Liver (tissue), 9 donors: ENCODE results near the gene PGGT1B. TPM values are rescaled to one million over a fixed set of nuclear protein-coding genes. Genes with fewer than 3 reads are reported as not detected.

Experiments
- DNase-seq: peaks from one replicate; pipeline ENCODE4 v3.0.0-alpha.2; 2017; ENCODE audit warnings: low spot score
- H3K27ac ChIP-seq, 2 donors: one replicate each; pipeline ENCODE4 v1.7.0; 2013; ENCODE audit warnings: inconsistent platforms in 2 of 2, low read length in 2 of 2, control low read depth in 1 of 2, low read depth in 1 of 2, mild to moderate bottlenecking in 1 of 2
- H3K27me3 ChIP-seq, 4 donors: one replicate each; pipeline versions ENCODE4 v1.6.1 to v1.7.0; 2013; ENCODE audit warnings: low read length in 3 of 4, inconsistent platforms in 1 of 4, mild to moderate bottlenecking in 1 of 4, moderate library complexity in 1 of 4; ENCODE audit not compliant: control insufficient read depth in 4 of 4, insufficient read depth in 4 of 4
- H3K36me3 ChIP-seq, 4 donors: one replicate each; pipeline versions ENCODE4 v1.6.1 to v1.7.0; 2013; ENCODE audit warnings: low read length in 3 of 4, mild to moderate bottlenecking in 3 of 4, low read depth in 1 of 4, moderate library complexity in 1 of 4; ENCODE audit not compliant: control insufficient read depth in 4 of 4, insufficient read depth in 3 of 4
- H3K4me1 ChIP-seq, 4 donors: one replicate each; pipeline versions ENCODE4 v1.6.1 to v1.7.0; 2013; ENCODE audit warnings: low read length in 3 of 4, mild to moderate bottlenecking in 3 of 4, moderate library complexity in 1 of 4; ENCODE audit not compliant: control insufficient read depth in 4 of 4, insufficient read depth in 4 of 4
- H3K4me3 ChIP-seq, 3 donors: one replicate each; pipeline versions ENCODE4 v1.6.1 to v1.7.0; 2013; ENCODE audit warnings: low read length in 3 of 3, control low read depth in 1 of 3, low read depth in 1 of 3, mild to moderate bottlenecking in 1 of 3
- H3K9ac ChIP-seq, 2 donors: one replicate each; pipeline ENCODE4 v1.7.0; 2013; ENCODE audit warnings: low read length in 2 of 2, mild to moderate bottlenecking in 2 of 2, moderate library complexity in 2 of 2, control low read depth in 1 of 2, low read depth in 1 of 2
- H3K9me3 ChIP-seq, 4 donors: one replicate each; pipeline versions ENCODE4 v1.6.1 to v1.7.0; 2013; ENCODE audit warnings: low read length in 3 of 4; ENCODE audit not compliant: control insufficient read depth in 4 of 4
- ATF3 ChIP-seq: IDR thresholded peaks from 2 replicates; pipeline ENCODE4 v1.6.1; 2016; ENCODE audit warnings: antibody characterized with exemption
- EGR1 ChIP-seq, 2 donors: IDR thresholded peaks; 2 replicates each; pipeline ENCODE4 v1.6.1; 2016 to 2018; ENCODE audit warnings: antibody characterized with exemption in 2 of 2, low read depth in 2 of 2
- FOXA1 ChIP-seq: IDR thresholded peaks from 2 replicates; pipeline ENCODE4 v1.6.1; 2016; ENCODE audit warnings: antibody characterized with exemption
- FOXA2 ChIP-seq: IDR thresholded peaks from 2 replicates; pipeline ENCODE4 v1.6.1; 2016; ENCODE audit warnings: antibody characterized with exemption
- GABPA ChIP-seq, 2 donors: IDR thresholded peaks in 1 of 2; conservative IDR thresholded peaks in 1 of 2; 2 replicates each; pipeline ENCODE4 v1.6.1; 2016; ENCODE audit warnings: antibody characterized with exemption in 2 of 2, mild to moderate bottlenecking in 1 of 2, moderate library complexity in 1 of 2
- HNF4A ChIP-seq, 2 donors: conservative IDR thresholded peaks; 2 replicates each; pipeline ENCODE4 v1.6.1; 2016; ENCODE audit warnings: antibody characterized with exemption in 2 of 2, mild to moderate bottlenecking in 2 of 2
- HNF4G ChIP-seq: IDR thresholded peaks from 2 replicates; pipeline ENCODE4 v1.6.1; 2016; ENCODE audit warnings: antibody characterized with exemption
- JUND ChIP-seq, 2 donors: IDR thresholded peaks; 2 replicates each; pipeline ENCODE4 v1.6.1; 2016; ENCODE audit warnings: antibody characterized with exemption in 2 of 2
- RAD21 ChIP-seq, 2 donors: IDR thresholded peaks; 2 replicates each; pipeline ENCODE4 v1.6.1; 2016; ENCODE audit warnings: antibody characterized with exemption in 2 of 2, mild to moderate bottlenecking in 2 of 2
- RXRA ChIP-seq, 2 donors: IDR thresholded peaks; 2 replicates each; pipeline ENCODE4 v1.6.1; 2017 to 2018; ENCODE audit warnings: antibody characterized with exemption in 2 of 2, mild to moderate bottlenecking in 1 of 2
- SP1 ChIP-seq: IDR thresholded peaks from 2 replicates; pipeline ENCODE4 v1.6.1; 2018; ENCODE audit warnings: antibody characterized with exemption, mild to moderate bottlenecking
- TAF1 ChIP-seq: conservative IDR thresholded peaks from 2 replicates; pipeline ENCODE4 v1.6.1; 2016; ENCODE audit warnings: antibody characterized with exemption, mild to moderate bottlenecking
- YY1 ChIP-seq: IDR thresholded peaks from 2 replicates; pipeline ENCODE4 v1.6.1; 2016; ENCODE audit warnings: antibody characterized with exemption, mild to moderate bottlenecking
- ZBTB33 ChIP-seq: IDR thresholded peaks from 2 replicates; pipeline ENCODE4 v1.6.1; 2016; ENCODE audit warnings: antibody characterized with exemption
- WGBS: extraction: QIAGEN DNeasy Blood & Tissue Kit; methylation state at CpG from one replicate; pipeline ENCODE4 v1.1.7; 2013; 5-methylcytosine and 5-hydroxymethylcytosine counted together
- polyA plus RNA-seq, 2 donors: library from polyadenylated mRNA; stranded (reverse) in 1 of 2; unstranded in 1 of 2; fragments of 200-250 nt in 1 of 2; fragments of >200 nt in 1 of 2; fragmentation: Nextera tagmentation in 1 of 2; extraction: Ambion mirVana in 1 of 2; gene quantifications; one replicate each; pipeline versions ENCODE4 v1.2.1 to v1.2.3, GENCODE V29; 2013 to 2015
- total RNA-seq, 2 donors: library from RNA; depleted of rRNA; stranded (reverse); fragments of >200 nt; gene quantifications; one replicate each; pipeline ENCODE4 v1.2.3, GENCODE V29; 2014
- TF ChIP-seq, protein P1 (sequence below): IDR thresholded peaks from 2 replicates; pipeline ENCODE4 v1.6.1; 2016; ENCODE audit warnings: antibody characterized with exemption
- TF ChIP-seq, protein P2 (sequence below): fragments of 150-350 bp; IDR thresholded peaks from 2 replicates; pipeline ENCODE4 v1.5.1; 2017; ENCODE audit warnings: improper control_type of control experiment, low read depth, low read length; ENCODE audit not compliant: missing input control
- donor health status: healthy.
- donor health status: healthy.
- donor health status: healthy.
- donor health status: healthy.
- donor health status: healthy.

PGGT1B gene
- total and polyA plus RNA-seq, 4 donors = 4.9 to 15.7 (median 5.6) TPM

DNA sequence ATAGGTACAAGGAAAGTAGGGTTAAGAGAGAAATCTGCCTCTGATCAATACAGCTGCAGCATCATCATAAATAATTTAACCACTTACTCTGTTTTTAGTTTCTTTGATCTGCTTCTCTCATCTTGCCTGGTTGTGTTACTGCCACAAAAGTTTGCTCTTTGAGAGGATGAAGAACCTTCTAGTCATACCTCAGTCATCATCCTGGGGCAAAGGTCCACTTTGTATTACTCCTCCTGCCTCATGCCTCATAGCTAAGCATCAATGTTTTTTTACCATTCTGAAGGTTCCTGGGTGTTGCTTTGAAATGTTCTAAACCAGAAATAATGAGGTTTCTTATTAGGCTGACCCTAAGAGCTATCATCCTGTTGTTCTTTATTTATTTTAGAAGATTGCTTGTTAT, 75.9 kb downstream of the PGGT1B start (continued):
- TF ChIP-seq ZBTB33 = no peak

DNA sequence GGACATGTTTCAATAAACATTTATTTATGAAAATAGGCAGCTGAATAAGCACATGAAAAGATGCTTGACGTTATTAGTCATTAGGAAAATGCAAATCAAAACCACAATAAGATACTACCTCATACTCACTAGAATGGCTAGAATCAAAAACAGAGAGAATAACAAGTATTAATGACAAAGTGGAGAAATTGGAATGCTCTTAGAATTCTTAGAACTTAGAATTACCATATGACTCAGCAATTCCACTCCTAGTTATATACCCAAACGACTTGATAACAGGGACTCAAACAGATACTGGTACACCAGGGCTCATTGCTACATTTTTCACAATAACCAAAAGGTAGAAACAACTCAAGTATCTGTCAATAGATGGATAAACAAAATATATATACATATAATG, 77.9 kb downstream of the PGGT1B start:
- H3K27me3 ChIP-seq = peaks cover 0 to 18% (median 7%) of the 10 kb centered on the region in 4 donors
- H3K4me3 ChIP-seq = no peak overlapping the region
- H3K9ac ChIP-seq = no peak overlapping the region
- peaks cover 4 to 8% (median 7%) of the 10 kb centered on the region in 4 donors for H3K4me1 ChIP-seq
- 75% methylated on average over 2 of the region's 2 CpGs for WGBS
- no peak overlapping the region for H3K27ac ChIP-seq
- H3K36me3 ChIP-seq = no peaks in the 10 kb centered on the region
- TF ChIP-seq ZBTB33 = no peak
- no peak for TF ChIP-seq FOXA1
- no peak for TF ChIP-seq YY1
- no peak for TF ChIP-seq GABPA (IDR thresholded peaks at IDR 0.05 in 1 of 2, conservative IDR thresholded peaks at IDR 0.05 in 1 of 2)
- TF ChIP-seq FOXA2 = no peak
- no peak for TF ChIP-seq HNF4G
- no peak for TF ChIP-seq ATF3
- TF ChIP-seq RAD21 (IDR thresholded peaks at IDR 0.05) = no peak
- TF ChIP-seq, protein P1, sequence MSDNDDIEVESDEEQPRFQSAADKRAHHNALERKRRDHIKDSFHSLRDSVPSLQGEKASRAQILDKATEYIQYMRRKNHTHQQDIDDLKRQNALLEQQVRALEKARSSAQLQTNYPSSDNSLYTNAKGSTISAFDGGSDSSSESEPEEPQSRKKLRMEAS = no peak
- TF ChIP-seq EGR1 (IDR thresholded peaks at IDR 0.05; ENCODE audit: low read depth in 2 of 2) = no peak
- no peak for TF ChIP-seq SP1
- TF ChIP-seq HNF4A (conservative IDR thresholded peaks at IDR 0.05) = no peak
- no peak for TF ChIP-seq RXRA (IDR thresholded peaks at IDR 0.05)
- no peak for TF ChIP-seq TAF1
- H3K9me3 ChIP-seq = no peaks in the 10 kb centered on the region
- no peak for DNase-seq

- no peak overlapping the region for H3K4me3 ChIP-seq
- no peak overlapping the region for H3K27ac ChIP-seq
- DNase-seq = no peak
- TF ChIP-seq TAF1 (no peak), HNF4A (conservative IDR thresholded peaks at IDR 0.05) (no peak), RAD21 (IDR thresholded peaks at IDR 0.05) (no peak), JUND (IDR thresholded peaks at IDR 0.05) (no peak)
- TF ChIP-seq, protein P2, sequence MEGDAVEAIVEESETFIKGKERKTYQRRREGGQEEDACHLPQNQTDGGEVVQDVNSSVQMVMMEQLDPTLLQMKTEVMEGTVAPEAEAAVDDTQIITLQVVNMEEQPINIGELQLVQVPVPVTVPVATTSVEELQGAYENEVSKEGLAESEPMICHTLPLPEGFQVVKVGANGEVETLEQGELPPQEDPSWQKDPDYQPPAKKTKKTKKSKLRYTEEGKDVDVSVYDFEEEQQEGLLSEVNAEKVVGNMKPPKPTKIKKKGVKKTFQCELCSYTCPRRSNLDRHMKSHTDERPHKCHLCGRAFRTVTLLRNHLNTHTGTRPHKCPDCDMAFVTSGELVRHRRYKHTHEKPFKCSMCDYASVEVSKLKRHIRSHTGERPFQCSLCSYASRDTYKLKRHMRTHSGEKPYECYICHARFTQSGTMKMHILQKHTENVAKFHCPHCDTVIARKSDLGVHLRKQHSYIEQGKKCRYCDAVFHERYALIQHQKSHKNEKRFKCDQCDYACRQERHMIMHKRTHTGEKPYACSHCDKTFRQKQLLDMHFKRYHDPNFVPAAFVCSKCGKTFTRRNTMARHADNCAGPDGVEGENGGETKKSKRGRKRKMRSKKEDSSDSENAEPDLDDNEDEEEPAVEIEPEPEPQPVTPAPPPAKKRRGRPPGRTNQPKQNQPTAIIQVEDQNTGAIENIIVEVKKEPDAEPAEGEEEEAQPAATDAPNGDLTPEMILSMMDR = no peak
- H3K36me3 ChIP-seq = no peaks in the 10 kb centered on the region
- no peak overlapping the region for H3K9ac ChIP-seq
- H3K27me3 ChIP-seq = peaks cover 0 to 23% (median 7%) of the 10 kb centered on the region in 4 donors
- peaks cover 4 to 17% (median 13%) of the 10 kb centered on the region in 4 donors for H3K4me1 ChIP-seq
- H3K9me3 ChIP-seq = no peaks in the 10 kb centered on the region
These were observed 80.9 kb downstream of the PGGT1B start for GRCh38 chr5:115181757-115182156.
